HEK293T (cell line): Measurements from ENCODE around the gene PTPRM.

Source experiments
- ARNT ChIP-seq: fragments of 450-650 bp; IDR thresholded peaks from 2 replicates; pipeline ENCODE4 v1.6.1; 2017; ENCODE audit warnings: mild to moderate bottlenecking
- BHLHE40 ChIP-seq: fragments of 450-650 bp; IDR thresholded peaks from 2 replicates; pipeline ENCODE4 v1.6.1; 2016; ENCODE audit warnings: mild to moderate bottlenecking, moderate library complexity, borderline replicate concordance
- CTBP1 ChIP-seq: fragments of 450-650 bp; IDR thresholded peaks from 2 replicates; pipeline ENCODE4 v1.6.1; 2016; ENCODE audit warnings: borderline replicate concordance
- ELF4 ChIP-seq: fragments of 450-650 bp; IDR thresholded peaks from 2 replicates; pipeline ENCODE4 v1.6.1; 2017; ENCODE audit warnings: antibody characterized with exemption
- FOXA1 ChIP-seq: fragments of 450-650 bp; IDR thresholded peaks from 2 replicates; pipeline ENCODE4 v1.6.1; 2016; ENCODE audit warnings: mild to moderate bottlenecking
- FOXM1 ChIP-seq: fragments of 450-650 bp; IDR thresholded peaks from 2 replicates; pipeline ENCODE4 v1.6.1; 2017; ENCODE audit warnings: mild to moderate bottlenecking, borderline replicate concordance
- HDGF ChIP-seq: fragments of 450-650 bp; IDR thresholded peaks from 2 replicates; pipeline ENCODE4 v1.6.1; 2017; ENCODE audit warnings: antibody characterized with exemption, borderline replicate concordance
- L3MBTL2 ChIP-seq: fragments of 450-650 bp; conservative IDR thresholded peaks from 2 replicates; pipeline ENCODE4 v1.6.1; 2016; ENCODE audit warnings: mild to moderate bottlenecking
- SP1 ChIP-seq: fragments of 450-650 bp; IDR thresholded peaks from 2 replicates; pipeline ENCODE4 v1.6.1; 2017
- SUZ12 ChIP-seq: fragments of 450-650 bp; IDR thresholded peaks from 2 replicates; pipeline ENCODE4 v1.6.1; 2016; ENCODE audit warnings: mild to moderate bottlenecking
- TARDBP ChIP-seq: fragments of 450-650 bp; IDR thresholded peaks from 2 replicates; pipeline ENCODE4 v1.6.1; 2016
- ZNF384 ChIP-seq: fragments of 450-650 bp; IDR thresholded peaks from 2 replicates; pipeline ENCODE4 v1.6.1; 2016
- TF ChIP-seq, protein P1 (sequence below): fragments of 450-650 bp; IDR thresholded peaks from 2 replicates; pipeline ENCODE4 v1.6.1; 2016

- TF ChIP-seq L3MBTL2 (no peak), BHLHE40 (no peak), SP1 (no peak), HDGF (no peak), FOXM1 (no peak), CTBP1 (no peak), ZNF384 (no peak), SUZ12 (no peak), ARNT (no peak), TARDBP (no peak), ELF4 (no peak), FOXA1 (no peak)
- TF ChIP-seq, protein P1, sequence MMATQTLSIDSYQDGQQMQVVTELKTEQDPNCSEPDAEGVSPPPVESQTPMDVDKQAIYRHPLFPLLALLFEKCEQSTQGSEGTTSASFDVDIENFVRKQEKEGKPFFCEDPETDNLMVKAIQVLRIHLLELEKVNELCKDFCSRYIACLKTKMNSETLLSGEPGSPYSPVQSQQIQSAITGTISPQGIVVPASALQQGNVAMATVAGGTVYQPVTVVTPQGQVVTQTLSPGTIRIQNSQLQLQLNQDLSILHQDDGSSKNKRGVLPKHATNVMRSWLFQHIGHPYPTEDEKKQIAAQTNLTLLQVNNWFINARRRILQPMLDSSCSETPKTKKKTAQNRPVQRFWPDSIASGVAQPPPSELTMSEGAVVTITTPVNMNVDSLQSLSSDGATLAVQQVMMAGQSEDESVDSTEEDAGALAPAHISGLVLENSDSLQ = no peak
These were observed 464.4 kb downstream of the PTPRM start for GRCh38 chr18:8031496-8031895.
